Neural progenitor cell (in vitro differentiated cells): ENCODE data around the gene SCAMP3. TPM values are rescaled to one million over a fixed set of nuclear protein-coding genes. Genes with fewer than 3 reads are reported as not detected.
A peak's percentile ranks its signal among the peaks of the same experiment; 100 is the strongest.
"Not testable (repeated sequence)": the region's sequence is repeated elsewhere in the genome, so short reads cannot be mapped to it uniquely, and the experiment has no call there.

Experiments used
- DNase-seq: peaks from one replicate; pipeline ENCODE4 v3.0.0-alpha.2; 2016; ENCODE audit warnings: low spot score
- H2AFZ ChIP-seq: fragments of 200-600 bp; sonication (generic); replicated peaks from 2 replicates; pipeline ENCODE4 v1.6.1; 2016; ENCODE audit warnings: antibody characterized with exemption
- H3F3A ChIP-seq: fragments of 200-600 bp; sonication (generic); 2 replicates; pipeline ENCODE4 v1.6.1; 2016; ENCODE audit warnings: antibody characterized with exemption, low read depth
- H3K27ac ChIP-seq: fragments of 200-600 bp; sonication (generic); 2 replicates; pipeline ENCODE4 v1.5.1; 2016; ENCODE audit warnings: mild to moderate bottlenecking
- H3K27me3 ChIP-seq: fragments of 200-600 bp; sonication (generic); 2 replicates; pipeline ENCODE4 v1.6.1; 2016; ENCODE audit warnings: mild to moderate bottlenecking, moderate library complexity
- H3K36me3 ChIP-seq: fragments of 200-600 bp; sonication (generic); 2 replicates; pipeline ENCODE4 v1.5.1; 2016
- H3K4me1 ChIP-seq: fragments of 200-600 bp; sonication (generic); 2 replicates; pipeline ENCODE4 v1.6.1; 2016; ENCODE audit warnings: mixed run types
- H3K4me2 ChIP-seq: fragments of 200-600 bp; sonication (generic); 2 replicates; pipeline ENCODE4 v1.6.1; 2016
- H3K4me3 ChIP-seq: fragments of 200-600 bp; sonication (generic); 2 replicates; pipeline ENCODE4 v1.5.1; 2016
- H3K79me2 ChIP-seq: fragments of 200-600 bp; sonication (generic); 2 replicates; pipeline ENCODE4 v1.6.1; 2016; ENCODE audit warnings: low read depth
- H3K9ac ChIP-seq: fragments of 200-600 bp; sonication (generic); 2 replicates; pipeline ENCODE4 v1.6.1; 2016
- H3K9me3 ChIP-seq: fragments of 200-600 bp; sonication (generic); 2 replicates; pipeline ENCODE4 v1.5.1; 2016; ENCODE audit warnings: low read depth
- H4K20me1 ChIP-seq: fragments of 200-600 bp; sonication (generic); 2 replicates; pipeline ENCODE4 v1.6.1; 2016; ENCODE audit warnings: low read depth
- H3K27ac Mint-ChIP-seq: 3 replicates; pipeline ENCODE4 v1.8.0; 2021; ENCODE audit warnings: mixed read lengths
- H3K27me3 Mint-ChIP-seq: 2 replicates; pipeline ENCODE4 v1.8.0; 2022; ENCODE audit warnings: low read depth, mild to moderate bottlenecking, inconsistent platforms, moderate library complexity, mixed read lengths; ENCODE audit not compliant: insufficient read depth
- H3K36me3 Mint-ChIP-seq: 3 replicates; pipeline ENCODE4 v1.8.0; 2021; ENCODE audit warnings: mixed read lengths
- H3K4me1 Mint-ChIP-seq: 3 replicates; pipeline ENCODE4 v1.8.0; 2021; ENCODE audit warnings: mixed read lengths
- H3K4me3 Mint-ChIP-seq: 3 replicates; pipeline ENCODE4 v1.8.0; 2021; ENCODE audit warnings: mild to moderate bottlenecking, moderate library complexity, mixed read lengths
- H3K9me3 Mint-ChIP-seq: 3 replicates; pipeline ENCODE4 v1.8.0; 2020; ENCODE audit warnings: mixed read lengths
- CTCF ChIP-seq: fragments of 200-600 bp; sonication (generic); IDR thresholded peaks from 2 replicates; pipeline ENCODE4 v1.5.1; 2017; ENCODE audit warnings: antibody characterized with exemption, mild to moderate bottlenecking
- EZH2 ChIP-seq: fragments of 200-600 bp; sonication (generic); IDR thresholded peaks from 2 replicates; pipeline ENCODE4 v1.6.1; 2017; ENCODE audit warnings: antibody characterized with exemption, mild to moderate bottlenecking, moderate library complexity
- EZH2phosphoT487 ChIP-seq: fragments of 200-600 bp; sonication (generic); IDR thresholded peaks from 2 replicates; pipeline ENCODE4 v1.6.1; 2017; ENCODE audit warnings: antibody characterized with exemption
- total RNA-seq: library from RNA; depleted of rRNA; stranded (reverse); fragments of >200 nt; gene quantifications from 2 replicates; pipeline ENCODE4 v1.2.3, GENCODE V29; 2015; ENCODE audit warnings: low replicate concordance

Gene SCAMP3
- total RNA-seq, 1 donor from 2014 or later: 21.8 TPM

GRCh38 chr1:155247667-155248553 lies 14.2 kb downstream of the SCAMP3 start:
- no peaks in the 10 kb centered on the region for H3K36me3 ChIP-seq
- H3K4me3 ChIP-seq: no peak overlapping the region
- H3K27me3 ChIP-seq: no peaks in the 10 kb centered on the region
- no peak overlapping the region for H3K27ac ChIP-seq
- Mint-ChIP-seq H3K27ac (no peak overlapping the region), H3K4me3 (no peak overlapping the region), H3K9me3 (peaks cover 2% of the 10 kb centered on the region), H3K4me1 (peaks cover 36% of the 10 kb centered on the region), H3K27me3 (peaks cover 9% of the 10 kb centered on the region), H3K36me3 (peaks cover 11% of the 10 kb centered on the region)
- no peaks in the 10 kb centered on the region for H3K79me2 ChIP-seq
- peaks cover 49% of the 10 kb centered on the region for H3F3A ChIP-seq
- no peak overlapping the region for H2AFZ ChIP-seq
- H3K9me3 ChIP-seq: no peaks in the 10 kb centered on the region
- no peak overlapping the region for H3K9ac ChIP-seq
- no peaks in the 10 kb centered on the region for H4K20me1 ChIP-seq
- TF ChIP-seq CTCF: no peak
- TF ChIP-seq EZH2: no peak
- DNase-seq: no peak
- H3K4me2 ChIP-seq: no peak overlapping the region
- H3K4me1 ChIP-seq: peaks cover 14% of the 10 kb centered on the region

GRCh38 chr1:155246796-155247195 lies 15.4 kb downstream of the SCAMP3 start:
- not testable (repeated sequence) for H3K79me2 ChIP-seq, H3K36me3 Mint-ChIP-seq, H3K9me3 Mint-ChIP-seq, H3K4me3 ChIP-seq, DNase-seq, H3K4me3 Mint-ChIP-seq, H3K4me2 ChIP-seq, H3K27ac Mint-ChIP-seq, H3K27me3 Mint-ChIP-seq, H4K20me1 ChIP-seq, H3K27me3 ChIP-seq, H3K36me3 ChIP-seq, H2AFZ ChIP-seq, H3K27ac ChIP-seq, H3K9me3 ChIP-seq, H3K9ac ChIP-seq
- H3F3A ChIP-seq: peaks cover 52% of the 10 kb centered on the region
- H3K4me1 ChIP-seq: peaks cover 14% of the 10 kb centered on the region
- peaks cover 36% of the 10 kb centered on the region for H3K4me1 Mint-ChIP-seq

- peak overlapping the region; percentile 80 for H3K4me2 ChIP-seq
- H2AFZ ChIP-seq: peak overlapping the region; percentile 65
- peaks cover 53% of the 10 kb centered on the region for H3F3A ChIP-seq
- H3K4me3 Mint-ChIP-seq: peak overlapping the region; percentile 83
- H3K36me3 ChIP-seq: no peaks in the 10 kb centered on the region
- peak overlapping the region; percentile 74 for H3K27ac ChIP-seq
- no peaks in the 10 kb centered on the region for H4K20me1 ChIP-seq
- H3K27me3 ChIP-seq: no peaks in the 10 kb centered on the region
- H3K27me3 Mint-ChIP-seq: peaks cover 10% of the 10 kb centered on the region
- H3K4me1 ChIP-seq: peaks cover 11% of the 10 kb centered on the region
- H3K9me3 ChIP-seq: no peaks in the 10 kb centered on the region
- peak overlapping the region; percentile 52 for H3K4me3 ChIP-seq
- peaks cover 2% of the 10 kb centered on the region for H3K9me3 Mint-ChIP-seq
- peak overlapping the region; percentile 91 for H3K27ac Mint-ChIP-seq
- H3K9ac ChIP-seq: peak overlapping the region; percentile 41
- peaks cover 45% of the 10 kb centered on the region for H3K4me1 Mint-ChIP-seq
- DNase-seq: no peak
- H3K36me3 Mint-ChIP-seq: peaks cover 8% of the 10 kb centered on the region
- H3K79me2 ChIP-seq: no peaks in the 10 kb centered on the region
- TF ChIP-seq EZH2phosphoT487 (no peak), CTCF (no peak), EZH2 (no peak)
Measured at GRCh38 chr1:155245163-155245524, 17.0 kb downstream of the SCAMP3 start.
